Esophagus squamous epithelium (tissue), 5 donors: ENCODE data around the gene KRTAP10-4. TPM values are rescaled to one million over a fixed set of nuclear protein-coding genes. Genes with fewer than 3 reads are reported as not detected.

Experiments used
- DNase-seq: peaks from one replicate; lab custom pipeline; 2025; lab: John Stamatoyannopoulos, UW
- H3K27ac ChIP-seq, 4 donors: fragments of 200-600 bp; sonication (generic); one replicate each; pipeline ENCODE4 v1.5.1; 2016 to 2019; ENCODE audit warnings: mild to moderate bottlenecking in 1 of 4
- H3K27me3 ChIP-seq, 4 donors: fragments of 200-600 bp; sonication (generic); 1 replicate in 3 of 4; 2 replicates in 1 of 4; pipeline versions ENCODE4 v1.5.1 to v1.6.0; 2017 to 2021; ENCODE audit warnings: antibody characterized with exemption in 1 of 4
- H3K36me3 ChIP-seq, 3 donors: fragments of 200-600 bp; sonication (generic); one replicate each; pipeline ENCODE4 v1.5.1; 2016 to 2019
- H3K4me1 ChIP-seq, 3 donors: fragments of 200-600 bp; sonication (generic); one replicate each; pipeline ENCODE4 v1.5.1; 2017 to 2019
- H3K4me3 ChIP-seq, 4 donors: fragments of 200-600 bp; sonication (generic); 1 replicate in 3 of 4; 2 replicates in 1 of 4; pipeline ENCODE4 v1.5.1; 2016 to 2019; ENCODE audit warnings: mild to moderate bottlenecking in 2 of 4, moderate library complexity in 1 of 4
- H3K9me3 ChIP-seq, 3 donors: fragments of 200-600 bp; sonication (generic); one replicate each; pipeline ENCODE4 v1.5.1; 2016 to 2019
- POLR2A ChIP-seq, 4 donors: fragments of 450-650 bp; IDR thresholded peaks; one replicate each; pipeline ENCODE4 v1.6.1; 2017; ENCODE audit warnings: antibody characterized with exemption in 4 of 4, mild to moderate bottlenecking in 4 of 4, moderate library complexity in 3 of 4
- WGBS, 2 donors: methylation state at CpG; one replicate each; pipeline ENCODE4 v1.1.5; 2018; 5-methylcytosine and 5-hydroxymethylcytosine counted together
- intact Hi-C: fragments of 100-400 bp; cut with DNase I; formaldehyde crosslinking; loops from one replicate; pipeline ENCODE4 v1.15.0; 2022
- total RNA-seq, 4 donors: library from RNA; depleted of rRNA; stranded (reverse); fragments of >200 nt; gene quantifications; one replicate each; pipeline ENCODE4 v1.1.0, GENCODE V29; 2016
- TF ChIP-seq, protein P1 (sequence below), 6 experiments: fragments of 450-650 bp in 4 of 6; fragments of 200-600 bp in 2 of 6; sonication (generic) in 2 of 6; IDR thresholded peaks; one replicate each; pipeline ENCODE4 v1.5.1; 2016 to 2019; ENCODE audit warnings: antibody characterized with exemption in 6 of 6, mild to moderate bottlenecking in 4 of 6, moderate library complexity in 4 of 6
- donor health status: DM: yes; HTN: yes; CAD: no.

The KRTAP10-4 gene
- total RNA-seq, 4 donors from 2014 or later, result not detected

GRCh38 chr21:44614961-44615391 lies 41.4 kb downstream of the KRTAP10-4 start:
- H3K4me3 ChIP-seq, result no peak overlapping the region
- peaks cover 0 to 64% (median 0%) of the 10 kb centered on the region in 4 donors for H3K27me3 ChIP-seq
- TF ChIP-seq POLR2A (IDR thresholded peaks at IDR 0.05), result no peak
- TF ChIP-seq, protein P1, sequence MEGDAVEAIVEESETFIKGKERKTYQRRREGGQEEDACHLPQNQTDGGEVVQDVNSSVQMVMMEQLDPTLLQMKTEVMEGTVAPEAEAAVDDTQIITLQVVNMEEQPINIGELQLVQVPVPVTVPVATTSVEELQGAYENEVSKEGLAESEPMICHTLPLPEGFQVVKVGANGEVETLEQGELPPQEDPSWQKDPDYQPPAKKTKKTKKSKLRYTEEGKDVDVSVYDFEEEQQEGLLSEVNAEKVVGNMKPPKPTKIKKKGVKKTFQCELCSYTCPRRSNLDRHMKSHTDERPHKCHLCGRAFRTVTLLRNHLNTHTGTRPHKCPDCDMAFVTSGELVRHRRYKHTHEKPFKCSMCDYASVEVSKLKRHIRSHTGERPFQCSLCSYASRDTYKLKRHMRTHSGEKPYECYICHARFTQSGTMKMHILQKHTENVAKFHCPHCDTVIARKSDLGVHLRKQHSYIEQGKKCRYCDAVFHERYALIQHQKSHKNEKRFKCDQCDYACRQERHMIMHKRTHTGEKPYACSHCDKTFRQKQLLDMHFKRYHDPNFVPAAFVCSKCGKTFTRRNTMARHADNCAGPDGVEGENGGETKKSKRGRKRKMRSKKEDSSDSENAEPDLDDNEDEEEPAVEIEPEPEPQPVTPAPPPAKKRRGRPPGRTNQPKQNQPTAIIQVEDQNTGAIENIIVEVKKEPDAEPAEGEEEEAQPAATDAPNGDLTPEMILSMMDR (IDR thresholded peaks at IDR 0.05), result no peak
- DNase-seq, result no peak
- H3K4me1 ChIP-seq, result no peaks in the 10 kb centered on the region
- peaks cover 0 to 21% (median 0%) of the 10 kb centered on the region in 3 donors for H3K9me3 ChIP-seq
- 59 to 79% methylated on average over 7 to 26 of the region's 28 CpGs for WGBS, 2 donors
- intact Hi-C loops, result no loop called here
- H3K36me3 ChIP-seq, result no peaks in the 10 kb centered on the region
- no peak overlapping the region for H3K27ac ChIP-seq

- Histone ChIP-seq H3K36me3 (no peaks in the 10 kb centered on the region), H3K4me1 (no peaks in the 10 kb centered on the region), H3K4me3 (no peak overlapping the region), H3K9me3 (peaks cover 0 to 19% (median 0%) of the 10 kb centered on the region in 3 donors), H3K27ac (no peak overlapping the region), H3K27me3 (peaks cover 0 to 64% (median 0%) of the 10 kb centered on the region in 4 donors)
- TF ChIP-seq, protein P1 (IDR thresholded peaks at IDR 0.05), result no peak
- TF ChIP-seq POLR2A (IDR thresholded peaks at IDR 0.05), result no peak
- DNase-seq, result no peak
- intact Hi-C loops, result no loop called here
- 54 to 71% methylated on average over 6 of the region's 8 CpGs for WGBS, 2 donors
These were observed 41.9 kb downstream of the KRTAP10-4 start for GRCh38 chr21:44615466-44615865.

- peaks cover 0 to 64% (median 0%) of the 10 kb centered on the region in 4 donors for H3K27me3 ChIP-seq
- H3K4me3 ChIP-seq, result no peak overlapping the region
- intact Hi-C loops, result no loop called here
- peaks cover 0 to 13% (median 0%) of the 10 kb centered on the region in 3 donors for H3K9me3 ChIP-seq
- TF ChIP-seq, protein P1 (IDR thresholded peaks at IDR 0.05), result no peak
- no peak for TF ChIP-seq POLR2A (IDR thresholded peaks at IDR 0.05)
- no peaks in the 10 kb centered on the region for H3K36me3 ChIP-seq
- no peak overlapping the region for H3K27ac ChIP-seq
- DNase-seq, result no peak
- no peaks in the 10 kb centered on the region for H3K4me1 ChIP-seq
- 18 to 73% methylated on average over 3 of the region's 17 CpGs for WGBS, 2 donors
These were observed 42.5 kb downstream of the KRTAP10-4 start for GRCh38 chr21:44615911-44616590.

DNA sequence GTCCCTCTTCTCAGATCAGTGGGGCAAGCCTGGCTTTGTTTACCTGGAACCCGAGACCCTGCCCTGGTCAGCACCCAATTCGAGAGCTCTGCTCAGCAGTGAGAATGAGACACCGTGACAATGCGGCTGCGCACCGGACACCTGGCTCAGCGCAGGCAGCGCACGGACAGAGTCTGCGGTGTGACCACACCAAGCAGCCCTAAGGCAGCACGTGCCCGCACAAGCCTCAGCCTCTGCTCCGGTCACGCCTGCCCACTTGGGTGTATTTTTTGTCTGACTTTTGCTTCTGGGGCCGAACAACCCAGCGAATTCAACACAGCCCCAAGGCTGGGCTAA lies 43.0 kb downstream of the KRTAP10-4 start:
- Histone ChIP-seq H3K27me3 (peaks cover 0 to 64% (median 0%) of the 10 kb centered on the region in 4 donors), H3K9me3 (peaks cover 0 to 10% (median 0%) of the 10 kb centered on the region in 3 donors), H3K27ac (no peak overlapping the region), H3K36me3 (no peaks in the 10 kb centered on the region), H3K4me3 (no peak overlapping the region), H3K4me1 (no peaks in the 10 kb centered on the region)
- intact Hi-C loops, result no loop called here
- DNase-seq, result no peak
- TF ChIP-seq, protein P1 (IDR thresholded peaks at IDR 0.05), result no peak
- no peak for TF ChIP-seq POLR2A (IDR thresholded peaks at IDR 0.05)
- WGBS, 2 donors, result 35 to 43% methylated on average over 4 to 15 of the region's 16 CpGs

DNA sequence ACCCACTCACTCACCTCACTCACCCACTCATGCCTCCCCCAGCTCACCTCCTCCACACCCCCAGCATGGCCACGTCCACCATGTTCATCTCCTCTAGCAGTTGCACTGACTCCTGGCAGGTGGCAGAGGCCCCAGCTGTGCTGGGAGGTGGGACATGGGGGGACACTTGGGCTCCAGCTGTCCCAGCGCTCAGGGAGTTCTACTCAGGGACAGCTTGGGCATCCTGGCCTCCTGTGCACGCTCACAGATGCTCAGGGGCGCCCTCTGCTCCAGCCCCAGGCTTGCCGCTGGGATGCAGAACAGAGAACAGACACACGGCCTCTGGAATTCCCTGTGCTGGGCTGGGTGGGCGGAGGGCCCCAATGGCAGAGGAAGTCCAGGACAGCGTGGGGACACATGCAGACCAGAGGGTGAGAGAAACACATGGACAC lies 43.6 kb downstream of the KRTAP10-4 start:
- peaks cover 0 to 11% (median 0%) of the 10 kb centered on the region in 3 donors for H3K9me3 ChIP-seq
- 46 to 80% methylated on average over 1 to 4 of the region's 8 CpGs for WGBS, 2 donors
- no peak overlapping the region for H3K4me3 ChIP-seq
- H3K36me3 ChIP-seq, result no peaks in the 10 kb centered on the region
- peaks cover 0 to 58% (median 0%) of the 10 kb centered on the region in 4 donors for H3K27me3 ChIP-seq
- H3K27ac ChIP-seq, result no peak overlapping the region
- TF ChIP-seq POLR2A (IDR thresholded peaks at IDR 0.05), result no peak
- TF ChIP-seq, protein P1 (IDR thresholded peaks at IDR 0.05), result no peak
- no peaks in the 10 kb centered on the region for H3K4me1 ChIP-seq
- DNase-seq, result no peak
- intact Hi-C loops, result no loop called here
